NCI-H510A (cell line): ENCODE results near the gene AKR1C2.
"Not testable (repeated sequence)": the region's sequence is repeated elsewhere in the genome, so short reads cannot be mapped to it uniquely, and the experiment has no call there.

Experiments
- DNase-seq: peaks from one replicate; lab custom pipeline; 2025; lab: John Stamatoyannopoulos, UW

Gene AKR1C2

DNA sequence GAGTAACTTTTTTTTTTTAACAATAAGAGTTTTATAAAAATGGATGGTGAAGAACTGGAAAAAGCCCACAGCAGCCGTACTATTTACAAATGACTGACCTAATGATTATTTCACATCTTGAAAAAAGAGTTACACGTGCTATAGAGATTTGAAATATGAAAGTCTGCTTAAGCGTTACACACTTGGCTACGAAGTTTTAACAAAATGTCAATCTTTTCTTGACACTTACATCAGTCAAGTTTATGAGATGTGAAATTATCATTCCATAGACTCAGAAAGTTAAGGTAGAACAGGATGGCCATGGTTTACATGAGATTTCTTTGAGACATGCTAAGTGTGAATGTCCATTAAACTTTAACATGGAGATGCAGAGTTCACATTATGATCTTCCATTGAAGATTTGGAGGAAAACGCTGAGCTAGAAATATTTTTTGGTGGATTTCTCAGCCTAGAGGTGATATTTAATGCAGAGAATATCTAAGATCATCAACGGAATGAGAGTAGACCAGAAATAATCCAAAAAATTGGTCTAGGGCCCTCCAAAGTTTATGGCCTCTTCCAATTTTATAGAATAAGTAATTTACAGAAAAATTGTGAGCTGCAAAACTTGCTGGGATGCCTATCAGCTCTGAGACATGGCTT, 15.5 kb downstream of the AKR1C2 start:
- not testable (repeated sequence) for DNase-seq

DNA sequence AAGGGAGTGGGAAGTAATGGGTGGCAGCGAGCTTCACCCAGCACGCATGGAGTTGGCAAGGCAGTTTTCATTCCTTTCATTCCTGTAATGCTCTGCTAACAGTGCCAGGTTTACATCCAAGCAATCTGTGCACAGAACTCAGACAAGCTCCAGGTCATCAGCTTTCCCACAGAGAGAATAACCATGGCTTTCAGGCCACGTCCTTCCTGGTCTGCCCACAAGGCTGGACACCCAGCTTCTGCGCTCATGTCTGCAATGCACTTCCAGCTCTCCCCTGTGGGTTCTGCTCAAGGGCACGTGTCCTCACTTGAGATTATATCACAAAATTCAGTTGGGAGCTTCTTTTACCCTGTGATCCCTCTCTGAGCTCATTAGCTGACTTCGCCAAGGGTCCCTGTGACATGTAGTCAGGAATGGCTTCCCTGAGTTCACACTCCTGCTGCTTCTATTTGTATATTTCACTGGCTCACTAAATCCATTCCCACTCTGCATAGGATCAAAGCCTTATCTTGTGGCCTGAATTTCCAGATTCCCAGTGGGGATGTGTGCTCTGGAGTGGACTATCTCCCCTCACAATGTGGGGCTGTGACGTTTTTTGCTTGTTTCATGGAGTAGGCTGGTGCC, 18.6 kb downstream of the AKR1C2 start:
- no peak for DNase-seq

- no peak for DNase-seq
Measured at GRCh38 chr10:4984223-4984622, 19.4 kb downstream of the AKR1C2 start.

GRCh38 chr10:4983615-4984216, 19.9 kb downstream of the AKR1C2 start:
- no peak for DNase-seq

DNA sequence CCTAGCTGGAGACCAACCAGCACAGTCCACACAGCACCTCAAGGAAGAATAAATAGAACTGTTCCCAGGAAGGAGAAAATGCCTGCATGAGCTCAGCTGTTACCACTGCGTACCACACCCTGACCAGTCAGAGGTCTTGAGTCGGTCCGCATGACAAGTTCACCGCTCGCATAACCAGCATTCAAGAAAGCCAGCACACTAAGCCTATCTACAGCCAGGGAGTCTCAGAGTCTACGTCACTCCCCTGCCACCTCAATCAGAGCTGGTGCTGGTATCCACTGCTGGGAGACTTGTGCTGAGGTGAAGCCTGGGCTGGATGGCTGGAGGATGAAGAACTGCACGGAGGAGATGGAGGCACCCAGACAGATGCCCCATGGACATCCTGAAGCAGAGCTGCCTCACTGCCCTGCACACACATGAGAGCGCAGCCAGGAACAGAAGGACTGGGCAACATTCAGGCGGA, 20.9 kb downstream of the AKR1C2 start:
- no peak for DNase-seq

- peak; percentile 13 for DNase-seq
Measured at GRCh38 chr10:4981722-4982471, 21.8 kb downstream of the AKR1C2 start.

GRCh38 chr10:4980793-4981192, 22.9 kb downstream of the AKR1C2 start:
- no peak for DNase-seq

DNA sequence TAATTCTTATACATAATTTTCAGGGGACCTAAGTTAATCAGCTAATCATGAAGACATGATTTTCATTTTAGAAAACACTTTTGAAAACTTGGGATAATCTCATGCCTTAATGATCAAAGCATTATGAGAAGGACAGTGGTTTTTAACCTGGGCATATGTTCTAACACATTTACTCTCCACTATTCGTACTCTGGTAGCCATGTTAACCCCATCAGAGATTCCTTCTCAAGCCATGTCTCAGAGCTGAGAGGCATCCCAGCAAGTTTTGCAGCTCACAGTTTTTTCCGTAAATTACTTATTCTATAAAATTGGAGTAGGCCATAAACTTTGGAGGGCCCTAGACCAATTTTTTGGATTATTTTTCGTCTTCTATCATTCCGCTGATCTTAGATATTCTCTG, 24.8 kb downstream of the AKR1C2 start:
- no peak for DNase-seq

- DNase-seq, result no peak
Measured at GRCh38 chr10:4977025-4977424, 26.6 kb downstream of the AKR1C2 start.

DNA sequence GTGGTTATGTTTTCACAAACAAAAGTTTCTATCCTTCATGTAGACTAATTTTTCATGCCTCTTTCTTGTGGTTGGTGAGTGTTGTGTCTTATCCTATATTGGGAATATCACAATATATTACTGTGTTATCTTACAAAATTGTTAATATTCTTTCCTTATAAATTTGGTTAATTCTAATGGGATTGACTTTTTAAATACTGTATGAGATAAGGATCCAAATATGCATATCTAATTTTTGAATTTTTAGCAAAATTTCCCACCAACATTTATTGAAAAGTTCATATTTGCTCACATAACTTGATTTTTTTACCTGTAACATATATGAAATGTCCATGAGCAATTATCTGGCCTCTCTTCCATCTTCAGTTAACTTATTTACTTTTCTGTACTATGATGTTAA, 29.3 kb downstream of the AKR1C2 start:
- DNase-seq, result not testable (repeated sequence)

DNA sequence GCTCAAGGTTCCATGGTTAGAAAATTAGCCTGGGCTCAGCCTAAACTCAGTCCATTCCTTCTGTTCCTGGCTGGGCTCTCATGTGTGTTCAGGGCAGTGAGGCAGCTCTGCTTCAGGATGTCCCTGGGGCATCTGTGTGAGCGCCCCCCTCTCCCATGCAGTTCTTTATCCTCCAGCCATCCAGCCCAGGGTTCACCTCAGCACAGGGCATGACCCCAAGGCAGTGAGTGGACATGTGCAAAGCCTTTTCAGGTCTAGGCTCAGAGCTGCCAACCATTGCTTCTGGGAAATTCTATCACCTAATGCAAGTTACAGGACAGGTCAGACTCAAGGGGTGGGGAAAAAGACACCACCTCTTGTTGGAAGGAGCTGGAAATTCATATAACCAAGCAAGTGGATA, 30.4 kb downstream of the AKR1C2 start:
- not testable (repeated sequence) for DNase-seq

GRCh38 chr10:4972369-4973142, 31.1 kb downstream of the AKR1C2 start:
- DNase-seq, result not testable (repeated sequence)

DNA sequence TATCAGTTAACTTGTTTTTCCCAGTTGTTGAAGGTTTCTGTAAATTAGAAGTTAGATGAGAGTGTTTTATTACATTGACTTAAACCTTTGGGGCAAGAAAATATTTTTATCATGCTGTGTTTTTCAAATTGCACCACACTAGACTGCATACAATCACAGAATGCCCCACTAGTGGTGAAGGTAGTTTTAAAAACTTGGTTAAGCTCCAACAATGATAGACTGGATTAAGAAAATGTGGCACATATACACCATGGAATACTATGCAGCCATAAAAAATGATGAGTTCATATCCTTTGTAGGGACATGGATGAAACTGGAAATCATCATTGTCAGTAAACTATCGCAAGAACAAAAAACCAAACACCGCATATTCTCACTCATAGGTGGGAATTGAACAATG, 33.3 kb downstream of the AKR1C2 start:
- not testable (repeated sequence) for DNase-seq

DNA sequence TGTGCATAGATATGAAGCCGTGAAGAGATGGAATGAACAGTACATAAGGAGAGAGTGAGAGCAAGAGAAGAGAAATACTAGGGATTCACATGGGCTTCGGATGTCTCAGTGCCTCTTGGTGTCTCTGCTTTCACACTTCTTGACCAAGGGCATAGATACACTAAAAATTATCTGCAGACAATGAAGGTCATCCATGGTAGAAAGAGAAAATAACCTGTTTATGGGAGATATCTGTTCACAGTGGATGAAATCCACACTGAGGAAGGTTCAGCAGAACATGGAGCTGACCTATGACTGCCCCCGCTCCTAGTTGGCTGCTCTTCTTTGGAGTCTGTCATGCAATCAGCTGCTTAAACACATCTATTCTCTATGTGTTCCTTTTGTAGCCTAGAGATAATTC, 34.4 kb downstream of the AKR1C2 start:
- not testable (repeated sequence) for DNase-seq

DNA sequence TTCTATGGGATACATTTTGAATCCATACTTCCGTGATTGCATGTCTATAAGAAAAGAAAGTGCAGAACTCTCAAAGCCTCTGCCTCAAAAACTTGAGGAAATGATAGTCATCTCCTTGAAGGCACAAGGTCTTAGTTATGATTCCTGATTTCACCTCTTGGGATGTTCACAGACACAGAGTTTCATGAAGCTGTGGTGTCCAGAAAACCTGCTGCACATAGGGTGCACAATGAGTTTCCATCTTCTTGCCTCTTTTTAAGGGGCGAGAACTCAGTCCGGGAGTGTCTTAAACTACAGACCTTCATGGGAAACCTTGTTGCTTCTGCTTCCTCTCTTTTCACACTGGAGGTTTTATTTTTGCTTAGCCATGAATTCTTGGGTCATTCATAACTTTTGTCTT, 36.5 kb downstream of the AKR1C2 start:
- DNase-seq, result not testable (repeated sequence)

- DNase-seq, result not testable (repeated sequence)
Measured at GRCh38 chr10:4965763-4966162, 37.9 kb downstream of the AKR1C2 start.

DNA sequence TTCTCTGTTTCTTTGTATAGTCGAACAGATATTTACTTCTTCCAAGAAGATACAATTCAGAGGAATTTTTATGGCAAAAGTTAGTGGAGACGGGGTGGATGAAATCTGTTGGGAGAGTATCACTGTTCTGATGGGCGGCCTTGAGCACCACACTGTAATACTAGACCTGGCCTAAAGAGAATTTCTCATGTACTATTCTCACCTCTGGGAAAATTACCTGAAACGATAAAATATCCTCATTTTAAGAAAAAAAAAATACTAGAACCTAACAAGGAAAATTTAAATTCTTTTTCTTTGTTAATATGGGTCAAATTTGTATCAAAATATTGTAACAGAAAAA, 39.9 kb downstream of the AKR1C2 start:
- DNase-seq, result not testable (repeated sequence)

DNA sequence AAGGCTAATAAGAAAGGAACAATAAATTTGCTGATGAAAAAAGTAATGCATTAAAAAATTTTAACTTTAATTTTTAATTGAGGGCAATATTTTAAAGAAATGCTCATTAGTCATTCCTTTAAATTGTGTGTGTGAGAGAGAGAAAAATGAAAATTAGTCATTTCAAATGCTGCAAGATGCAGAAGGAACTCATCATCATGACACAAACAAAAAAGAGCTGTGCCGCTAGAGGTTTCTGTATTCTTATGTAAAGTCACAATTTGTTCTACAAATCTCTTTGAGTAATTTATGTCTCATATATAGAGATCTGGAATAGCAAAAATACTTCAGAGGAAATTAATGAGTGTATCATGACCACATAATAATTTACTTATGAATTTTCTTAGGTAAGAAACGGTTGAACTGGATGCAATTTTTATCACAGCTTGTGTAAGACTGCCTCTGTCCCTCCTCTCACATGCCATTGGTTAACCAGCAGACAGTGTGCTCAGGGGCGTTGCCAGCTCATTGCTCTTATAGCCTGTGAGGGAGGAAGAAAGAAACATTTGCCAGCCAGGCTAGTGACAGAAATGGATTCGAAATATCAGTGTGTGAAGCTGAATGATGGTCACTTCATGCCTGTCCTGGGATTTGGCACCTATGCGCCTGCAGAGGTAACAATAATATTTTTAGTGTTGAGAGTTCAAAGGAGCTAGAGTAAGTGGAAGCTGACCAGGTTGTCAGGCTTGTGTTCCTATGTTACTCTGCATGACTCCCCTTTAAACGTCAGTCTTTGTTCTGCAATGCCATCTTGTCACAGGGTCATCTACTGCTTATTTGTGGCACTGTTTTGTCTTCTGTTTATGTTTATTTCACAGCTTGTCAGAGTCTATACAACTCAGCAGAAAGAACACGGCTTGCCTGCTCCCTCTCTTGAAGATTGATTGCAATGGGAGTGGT, 40.5 kb downstream of the AKR1C2 start, which contains the start of gene AKR1C1:
TSS of gene AKR1C1 (plus strand) at position 540 of the 939 bp plus-strand sequence. CDS start at position 570, 30 bp downstream.
- not testable (repeated sequence) for DNase-seq

GRCh38 chr10:4962308-4962707, 41.3 kb downstream of the AKR1C2 start:
- not testable (repeated sequence) for DNase-seq

- DNase-seq, result not testable (repeated sequence)
Measured at GRCh38 chr10:4961558-4961957, 42.1 kb downstream of the AKR1C2 start.
